MM.1S (cell line): Measurements from ENCODE around the gene CBX8.

Source experiments
- EZH2phosphoT487 ChIP-seq: fragments of 300-600 bp; sonication (generic); IDR thresholded peaks from 2 replicates; pipeline ENCODE4 v1.6.1; 2018; ENCODE audit warnings: antibody characterized with exemption, low read length
- TF ChIP-seq, protein P1 (sequence below): fragments of 300-600 bp; sonication (generic); IDR thresholded peaks from 2 replicates; pipeline ENCODE4 v1.5.1; 2016; ENCODE audit warnings: antibody characterized with exemption, low read length, mixed read lengths

DNA sequence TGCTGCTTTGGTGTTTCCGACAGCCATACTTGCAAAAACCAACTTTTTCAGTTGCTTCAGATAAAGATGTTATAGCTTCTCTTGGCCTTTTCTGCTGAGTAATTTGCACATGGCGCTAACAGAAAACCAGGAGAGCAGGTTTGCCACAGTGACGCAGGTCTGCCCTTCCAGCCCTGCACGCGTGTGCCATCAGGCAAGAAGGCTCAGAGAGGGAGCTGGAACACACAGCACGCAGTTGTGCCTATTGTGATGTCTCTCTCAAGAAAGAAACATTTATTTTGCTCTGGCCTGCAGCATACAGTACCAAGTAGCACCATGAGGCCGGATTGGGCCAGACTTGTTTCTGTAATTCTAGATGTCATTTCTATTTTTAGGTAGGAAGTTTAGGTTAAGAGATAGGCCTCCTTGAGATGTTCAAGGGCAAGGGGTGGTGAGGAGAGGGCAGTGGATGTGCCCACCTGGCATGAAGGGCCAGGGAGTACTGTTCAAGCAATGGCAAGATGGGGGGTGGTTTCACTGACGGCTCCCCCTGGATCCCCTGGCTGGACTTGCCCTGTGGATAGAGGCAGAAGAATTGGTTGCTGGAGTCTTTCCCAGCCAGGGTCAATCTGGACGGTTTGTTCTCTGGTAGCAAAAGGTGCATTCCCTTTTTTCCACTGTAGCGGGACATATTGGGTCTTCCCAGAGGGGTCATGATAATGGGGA, 17.1 kb downstream of the CBX8 start:
- TF ChIP-seq, protein P1, sequence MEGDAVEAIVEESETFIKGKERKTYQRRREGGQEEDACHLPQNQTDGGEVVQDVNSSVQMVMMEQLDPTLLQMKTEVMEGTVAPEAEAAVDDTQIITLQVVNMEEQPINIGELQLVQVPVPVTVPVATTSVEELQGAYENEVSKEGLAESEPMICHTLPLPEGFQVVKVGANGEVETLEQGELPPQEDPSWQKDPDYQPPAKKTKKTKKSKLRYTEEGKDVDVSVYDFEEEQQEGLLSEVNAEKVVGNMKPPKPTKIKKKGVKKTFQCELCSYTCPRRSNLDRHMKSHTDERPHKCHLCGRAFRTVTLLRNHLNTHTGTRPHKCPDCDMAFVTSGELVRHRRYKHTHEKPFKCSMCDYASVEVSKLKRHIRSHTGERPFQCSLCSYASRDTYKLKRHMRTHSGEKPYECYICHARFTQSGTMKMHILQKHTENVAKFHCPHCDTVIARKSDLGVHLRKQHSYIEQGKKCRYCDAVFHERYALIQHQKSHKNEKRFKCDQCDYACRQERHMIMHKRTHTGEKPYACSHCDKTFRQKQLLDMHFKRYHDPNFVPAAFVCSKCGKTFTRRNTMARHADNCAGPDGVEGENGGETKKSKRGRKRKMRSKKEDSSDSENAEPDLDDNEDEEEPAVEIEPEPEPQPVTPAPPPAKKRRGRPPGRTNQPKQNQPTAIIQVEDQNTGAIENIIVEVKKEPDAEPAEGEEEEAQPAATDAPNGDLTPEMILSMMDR = no peak
- no peak for TF ChIP-seq EZH2phosphoT487
